ENCODE results near the gene PLPPR1. TPM values are rescaled to one million over a fixed set of nuclear protein-coding genes. Genes with fewer than 3 reads are reported as not detected.

The PLPPR1 gene
- total and polyA plus RNA-seq, 2 of the 4 experiments (the other 2 are of a cell fraction) = not detected

- no peak overlapping the region for H2BK5ac ChIP-seq (ENCODE audit: low read depth, low read length, poor library complexity, severe bottlenecking)
- H3K23ac ChIP-seq (ENCODE audit: low read depth, low read length) = no peak overlapping the region
- no peaks in the 10 kb centered on the region for H3K4me1 ChIP-seq (ENCODE audit: control insufficient read depth, insufficient read depth, low read length)
- H4K5ac ChIP-seq (ENCODE audit: low read depth, low read length) = no peak overlapping the region
- BruUV-seq (replicated peaks) = no TSS peak
- no peak overlapping the region for H2AK5ac ChIP-seq (ENCODE audit: low read depth, low read length)
- intact Hi-C loops (cut with micrococcal nuclease) = no loop called here
- ChIA-PET CTCF (interaction anchor here (0.5 kb wide), 1 partner anchor 472 kb away, joined by 5 read pairs; no protein-coding TSS in a partner anchor), POLR2A (ENCODE audit: unreplicated experiment) (no interaction called here)
- H3K9me1 ChIP-seq (ENCODE audit: insufficient read depth, low read length) = no peaks in the 10 kb centered on the region
- no peak overlapping the region for H3K4ac ChIP-seq (ENCODE audit: low read depth, low read length)
- no peak overlapping the region for H3K14ac ChIP-seq (replicated peaks; ENCODE audit: low read depth, low read length)
- no peak overlapping the region for H2AK9ac ChIP-seq (replicated peaks; ENCODE audit: low read depth, low read length, poor library complexity)
- no peak overlapping the region for H2AFZ ChIP-seq (replicated peaks; ENCODE audit: low read length, poor library complexity)
- no peak overlapping the region for H3K4me2 ChIP-seq (ENCODE audit: low read depth, low read length)
- ATAC-seq (ENCODE audit: low read depth) (no peak), DNase-seq (no peak)
- WGBS, 2 experiments (ENCODE audit: extremely low coverage in 2 of 2, insufficient read length in 1 of 2) = no CpG with 5 or more reads among the region's 1 CpG
- in situ Hi-C loops (cut with MboI; ENCODE audit: low sequenced_read_pairs) = no loop called here
- no peaks in the 10 kb centered on the region for H3K79me1 ChIP-seq (ENCODE audit: low read depth in 1 of 2, low read length in 2 of 2)
- no peak overlapping the region for H2BK15ac ChIP-seq (ENCODE audit: low read depth, low read length)
- H3K56ac ChIP-seq (ENCODE audit: extremely low read depth, insufficient read depth, low read length) = no peak overlapping the region
- H4K91ac ChIP-seq (ENCODE audit: insufficient read depth, low read depth, low read length) = no peak overlapping the region
- no peak for TF ChIP-seq MAFK (IDR thresholded peaks at IDR 0.05; ENCODE audit: low read depth, low read length)
- TF ChIP-seq FOS (IDR thresholded peaks at IDR 0.05; ENCODE audit: low read depth, low read length) = no peak
- TF ChIP-seq CTCF (conservative IDR thresholded peaks at IDR 0.05; ENCODE audit: low read depth, low read length) = no peak
- no peak for TF ChIP-seq RAD21 (IDR thresholded peaks at IDR 0.05; ENCODE audit: low read length)
- TF ChIP-seq SMC3 (IDR thresholded peaks at IDR 0.05; ENCODE audit: low read depth, low read length) = no peak
- no peak for TF ChIP-seq USF2 (IDR thresholded peaks at IDR 0.05; ENCODE audit: low read depth, low read length)
- no peak for TF ChIP-seq CHD1 (IDR thresholded peaks at IDR 0.05; ENCODE audit: low read depth, low read length)
- TF ChIP-seq MXI1 (IDR thresholded peaks at IDR 0.05; ENCODE audit: borderline replicate concordance, low read depth, low read length) = no peak
- TF ChIP-seq NFE2L2 (IDR thresholded peaks at IDR 0.05; ENCODE audit: low read depth, low read length) = no peak
- TF ChIP-seq BHLHE40 (IDR thresholded peaks at IDR 0.05; ENCODE audit: low read depth, low read length) = no peak
- no peak for TF ChIP-seq MAZ (IDR thresholded peaks at IDR 0.05; ENCODE audit: borderline replicate concordance, low read depth, low read length)
- no peak for TF ChIP-seq CEBPB (IDR thresholded peaks at IDR 0.05; ENCODE audit: low read depth, low read length)
- no peak for TF ChIP-seq RFX5 (IDR thresholded peaks at IDR 0.05; ENCODE audit: low read depth, low read length)
- TF ChIP-seq POLR2A (IDR thresholded peaks at IDR 0.05; ENCODE audit: low read depth, low read length) = no peak
- no peak for TF ChIP-seq RCOR1 (IDR thresholded peaks at IDR 0.05; ENCODE audit: insufficient replicate concordance, low read length)
- TF ChIP-seq ELK1 (IDR thresholded peaks at IDR 0.05; ENCODE audit: borderline replicate concordance, low read depth, low read length) = no peak
- no peaks in the 10 kb centered on the region for H3K27me3 ChIP-seq (ENCODE audit: control insufficient read depth, insufficient read depth, low read length)
- H4K8ac ChIP-seq (ENCODE audit: low read depth in 2 of 2, low read length in 2 of 2) = no peak overlapping the region
- dilution Hi-C loops (cut with HindIII; ENCODE audit: low sequenced_read_pairs, unreplicated experiment) = no loop called here
- H3K18ac ChIP-seq (ENCODE audit: low read depth, low read length) = no peak overlapping the region
- H3K4me3 ChIP-seq (ENCODE audit: insufficient read depth, low read depth, low read length) = no peak overlapping the region
- H4K20me1 ChIP-seq (ENCODE audit: insufficient read depth, low read length) = no peaks in the 10 kb centered on the region
- H3K9me3 ChIP-seq (ENCODE audit: control insufficient read depth, insufficient read depth, low read length) = no peaks in the 10 kb centered on the region
- H3K36me3 ChIP-seq (ENCODE audit: control insufficient read depth, insufficient read depth, low read length) = no peaks in the 10 kb centered on the region
- H3K9ac ChIP-seq (ENCODE audit: low read depth, low read length) = no peak overlapping the region
- H3K27ac ChIP-seq (ENCODE audit: insufficient read depth, low read length) = no peak overlapping the region
- H2BK20ac ChIP-seq (ENCODE audit: low read depth, low read length) = no peak overlapping the region
- no peak overlapping the region for H2BK120ac ChIP-seq (ENCODE audit: low read depth, low read length)
Observed at GRCh38 chr9:101062686-101063085, 34.2 kb downstream of the PLPPR1 start.
